Spleen (tissue), 7 donors: Measurements from ENCODE around the gene ITIH3.

ENCODE experiments used
- CTCF ChIP-seq, 11 experiments: fragments of 200-600 bp in 7 of 11; fragments of 450-650 bp in 4 of 11; sonication (generic) in 4 of 11; IDR thresholded peaks in 8 of 11; conservative IDR thresholded peaks in 3 of 11; 1 replicate in 7 of 11; 2 replicates in 4 of 11; pipeline versions ENCODE4 v1.4.0 to v1.8.0; 2016 to 2021; ENCODE audit warnings: antibody characterized with exemption in 11 of 11, inconsistent platforms in 4 of 11, mild to moderate bottlenecking in 1 of 11
- POLR2A ChIP-seq, 3 donors: fragments of 450-650 bp; IDR thresholded peaks; one replicate each; pipeline ENCODE4 v1.5.1; 2017; ENCODE audit warnings: antibody characterized with exemption in 3 of 3, mild to moderate bottlenecking in 1 of 3
- POLR2AphosphoS5 ChIP-seq, 3 donors: sonication (generic); formaldehyde crosslinking; IDR thresholded peaks; one replicate each; pipeline ENCODE4 v1.5.1; 2017; ENCODE audit warnings: antibody characterized with exemption in 3 of 3
- donor health status: DM: no; HTN: no; CAD: no; lungs with moderate emphysema.
- donor health status: DM: no; HTN: no; CAD: no.
- donor health status: DM: no; HTN: no; CAD: no.

GRCh38 chr3:52790337-52790736, 4.3 kb upstream of the ITIH3 start:
- TF ChIP-seq CTCF (IDR thresholded peaks at IDR 0.05 in 8 of 11, conservative IDR thresholded peaks at IDR 0.05 in 3 of 11), result no peak
- no peak for TF ChIP-seq POLR2A (IDR thresholded peaks at IDR 0.05)
- TF ChIP-seq POLR2AphosphoS5 (IDR thresholded peaks at IDR 0.05), result no peak
